ENCODE measurements around the gene TAC3. TPM values are rescaled to one million over a fixed set of nuclear protein-coding genes. Genes with fewer than 3 reads are reported as not detected.
"Not testable (repeated sequence)": the region's sequence is repeated elsewhere in the genome, so short reads cannot be mapped to it uniquely, and the experiment has no call there.

The TAC3 gene
- total and polyA plus RNA-seq, 2 experiments from 2014 or later: 13.0 to 113 TPM

- Histone ChIP-seq H3K79me2 (no peaks in the 10 kb centered on the region), H3K9me2 (replicated peaks; ENCODE audit: insufficient read depth) (no peaks in the 10 kb centered on the region), H2AFZ (no peak overlapping the region), H3K4me1 (ENCODE audit: insufficient read depth) (peaks cover 4% of the 10 kb centered on the region), H3K36me3 (replicated peaks; ENCODE audit: insufficient read depth, low read depth) (no peaks in the 10 kb centered on the region), H3K4me2 (no peak overlapping the region), H3K27me3 (no peaks in the 10 kb centered on the region), H3K27ac (no peak overlapping the region), H3K9me3 (ENCODE audit: low read depth) (no peaks in the 10 kb centered on the region), H3K4me3 (no peak overlapping the region), H4K20me1 (ENCODE audit: insufficient read depth, poor library complexity, severe bottlenecking) (no peaks in the 10 kb centered on the region)
- 29% methylated on average over 11 of the region's 11 CpGs for WGBS (ENCODE audit: low lambda C conversion rate, missing lambda C conversion rate)
- peak; percentile 90 for DNase-seq (ENCODE audit: low spot score)
- TF ChIP-seq EZH2phosphoT487 (IDR thresholded peaks at IDR 0.05; ENCODE audit: low read depth, severe bottlenecking, unreplicated experiment): no peak
- peak; percentile 91 for TF ChIP-seq CTCF (IDR thresholded peaks at IDR 0.05; ENCODE audit: poor library complexity)
- no peak for TF ChIP-seq EZH2 (IDR thresholded peaks at IDR 0.05; ENCODE audit: borderline replicate concordance)
Measured at GRCh38 chr12:56987551-56988053, 28.7 kb downstream of the TAC3 start.

- no peaks in the 10 kb centered on the region for H4K20me1 ChIP-seq (ENCODE audit: insufficient read depth, poor library complexity, severe bottlenecking)
- no peaks in the 10 kb centered on the region for H3K9me2 ChIP-seq (replicated peaks; ENCODE audit: insufficient read depth)
- H2AFZ ChIP-seq: no peak overlapping the region
- H3K27ac ChIP-seq: no peak overlapping the region
- no peaks in the 10 kb centered on the region for H3K36me3 ChIP-seq (replicated peaks; ENCODE audit: insufficient read depth, low read depth)
- no peak for TF ChIP-seq EZH2phosphoT487 (IDR thresholded peaks at IDR 0.05; ENCODE audit: low read depth, severe bottlenecking, unreplicated experiment)
- no peak for TF ChIP-seq EZH2 (IDR thresholded peaks at IDR 0.05; ENCODE audit: borderline replicate concordance)
- TF ChIP-seq CTCF (IDR thresholded peaks at IDR 0.05; ENCODE audit: poor library complexity): no peak
- no peak overlapping the region for H3K4me2 ChIP-seq
- H3K79me2 ChIP-seq: no peaks in the 10 kb centered on the region
- H3K4me1 ChIP-seq (ENCODE audit: insufficient read depth): peaks cover 4% of the 10 kb centered on the region
- no peak overlapping the region for H3K4me3 ChIP-seq
- no peak for DNase-seq (ENCODE audit: low spot score)
- H3K27me3 ChIP-seq: no peaks in the 10 kb centered on the region
- no peaks in the 10 kb centered on the region for H3K9me3 ChIP-seq (ENCODE audit: low read depth)
Measured at GRCh38 chr12:56987011-56987410, 29.3 kb downstream of the TAC3 start.

GRCh38 chr12:56985714-56986113 lies 30.6 kb downstream of the TAC3 start:
- not testable (repeated sequence) for H4K20me1 ChIP-seq (ENCODE audit: insufficient read depth, poor library complexity, severe bottlenecking); H3K36me3 ChIP-seq (replicated peaks; ENCODE audit: insufficient read depth, low read depth); H2AFZ ChIP-seq; H3K9me2 ChIP-seq (replicated peaks; ENCODE audit: insufficient read depth); H3K4me3 ChIP-seq; H3K4me2 ChIP-seq; H3K4me1 ChIP-seq (ENCODE audit: insufficient read depth); H3K79me2 ChIP-seq; H3K9me3 ChIP-seq (ENCODE audit: low read depth); H3K27me3 ChIP-seq
- peak overlapping the region; percentile 61 for H3K27ac ChIP-seq
- WGBS (ENCODE audit: low lambda C conversion rate, missing lambda C conversion rate): 42% methylated on average over 5 of the region's 6 CpGs
- peak; percentile 82 for DNase-seq (ENCODE audit: low spot score)

GRCh38 chr12:56983386-56983785 lies 32.9 kb downstream of the TAC3 start:
- Histone ChIP-seq H3K4me3 (no peak overlapping the region), H3K79me2 (no peaks in the 10 kb centered on the region), H3K27me3 (no peaks in the 10 kb centered on the region), H3K27ac (no peak overlapping the region), H3K9me2 (replicated peaks; ENCODE audit: insufficient read depth) (no peaks in the 10 kb centered on the region), H3K4me1 (ENCODE audit: insufficient read depth) (peaks cover 4% of the 10 kb centered on the region), H3K9me3 (ENCODE audit: low read depth) (no peaks in the 10 kb centered on the region), H4K20me1 (ENCODE audit: insufficient read depth, poor library complexity, severe bottlenecking) (no peaks in the 10 kb centered on the region), H2AFZ (no peak overlapping the region), H3K4me2 (no peak overlapping the region), H3K36me3 (replicated peaks; ENCODE audit: insufficient read depth, low read depth) (no peaks in the 10 kb centered on the region)
- WGBS (ENCODE audit: low lambda C conversion rate, missing lambda C conversion rate): 97% methylated on average over 4 of the region's 4 CpGs
- no peak for DNase-seq (ENCODE audit: low spot score)
- TF ChIP-seq EZH2phosphoT487 (IDR thresholded peaks at IDR 0.05; ENCODE audit: low read depth, severe bottlenecking, unreplicated experiment): no peak
- TF ChIP-seq CTCF (IDR thresholded peaks at IDR 0.05; ENCODE audit: poor library complexity): no peak
- no peak for TF ChIP-seq EZH2 (IDR thresholded peaks at IDR 0.05; ENCODE audit: borderline replicate concordance)

- H3K79me2 ChIP-seq; H3K36me3 ChIP-seq (replicated peaks; ENCODE audit: insufficient read depth, low read depth); H3K4me2 ChIP-seq; H3K4me3 ChIP-seq; H2AFZ ChIP-seq; H3K27ac ChIP-seq; H3K4me1 ChIP-seq (ENCODE audit: insufficient read depth); H3K9me3 ChIP-seq (ENCODE audit: low read depth); H3K27me3 ChIP-seq; H3K9me2 ChIP-seq (replicated peaks; ENCODE audit: insufficient read depth); H4K20me1 ChIP-seq (ENCODE audit: insufficient read depth, poor library complexity, severe bottlenecking); DNase-seq (ENCODE audit: low spot score): not testable (repeated sequence)
- 80% methylated on average over 3 of the region's 3 CpGs for WGBS (ENCODE audit: low lambda C conversion rate, missing lambda C conversion rate)
Measured at GRCh38 chr12:56982578-56983236, 33.6 kb downstream of the TAC3 start.

Data from hepatocyte (in vitro differentiated cells).